Measurements from ENCODE around the gene MCM7.

DNA sequence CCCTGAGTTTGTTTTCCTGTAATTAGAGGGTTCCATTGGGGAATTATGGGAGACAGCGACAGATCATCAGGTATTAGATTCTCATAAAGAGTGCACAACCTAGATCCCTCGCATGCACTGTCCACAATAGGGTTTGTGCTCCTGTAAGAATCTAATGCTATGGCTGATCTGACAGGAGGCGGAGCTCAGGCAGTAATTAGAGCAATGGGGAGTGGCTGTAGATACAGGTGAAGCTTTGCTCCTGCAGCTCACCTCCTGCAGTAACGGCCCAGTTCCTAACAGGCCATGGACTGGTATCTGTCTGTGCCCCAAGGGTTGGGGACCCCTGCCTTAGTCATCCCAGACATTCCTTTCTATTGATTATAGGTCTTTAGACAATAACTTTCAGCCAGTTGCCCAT, 52.5 kb downstream of the MCM7 start:
- TF ChIP-seq, protein P1, sequence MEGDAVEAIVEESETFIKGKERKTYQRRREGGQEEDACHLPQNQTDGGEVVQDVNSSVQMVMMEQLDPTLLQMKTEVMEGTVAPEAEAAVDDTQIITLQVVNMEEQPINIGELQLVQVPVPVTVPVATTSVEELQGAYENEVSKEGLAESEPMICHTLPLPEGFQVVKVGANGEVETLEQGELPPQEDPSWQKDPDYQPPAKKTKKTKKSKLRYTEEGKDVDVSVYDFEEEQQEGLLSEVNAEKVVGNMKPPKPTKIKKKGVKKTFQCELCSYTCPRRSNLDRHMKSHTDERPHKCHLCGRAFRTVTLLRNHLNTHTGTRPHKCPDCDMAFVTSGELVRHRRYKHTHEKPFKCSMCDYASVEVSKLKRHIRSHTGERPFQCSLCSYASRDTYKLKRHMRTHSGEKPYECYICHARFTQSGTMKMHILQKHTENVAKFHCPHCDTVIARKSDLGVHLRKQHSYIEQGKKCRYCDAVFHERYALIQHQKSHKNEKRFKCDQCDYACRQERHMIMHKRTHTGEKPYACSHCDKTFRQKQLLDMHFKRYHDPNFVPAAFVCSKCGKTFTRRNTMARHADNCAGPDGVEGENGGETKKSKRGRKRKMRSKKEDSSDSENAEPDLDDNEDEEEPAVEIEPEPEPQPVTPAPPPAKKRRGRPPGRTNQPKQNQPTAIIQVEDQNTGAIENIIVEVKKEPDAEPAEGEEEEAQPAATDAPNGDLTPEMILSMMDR (IDR thresholded peaks at IDR 0.05): no peak
- TF ChIP-seq POLR2A (IDR thresholded peaks at IDR 0.05): no peak

All from tibial nerve (tissue), 3 donors.